ENCODE results near the gene MARK3.

DNA sequence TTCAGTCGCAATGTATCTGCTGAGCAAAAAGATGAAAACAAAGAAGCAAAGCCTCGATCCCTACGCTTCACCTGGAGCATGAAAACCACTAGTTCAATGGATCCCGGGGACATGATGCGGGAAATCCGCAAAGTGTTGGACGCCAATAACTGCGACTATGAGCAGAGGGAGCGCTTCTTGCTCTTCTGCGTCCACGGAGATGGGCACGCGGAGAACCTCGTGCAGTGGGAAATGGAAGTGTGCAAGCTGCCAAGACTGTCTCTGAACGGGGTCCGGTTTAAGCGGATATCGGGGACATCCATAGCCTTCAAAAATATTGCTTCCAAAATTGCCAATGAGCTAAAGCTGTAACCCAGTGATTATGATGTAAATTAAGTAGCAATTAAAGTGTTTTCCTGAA lies 117.7 kb downstream of the MARK3 start:
- TF ChIP-seq CTCF (IDR thresholded peaks at IDR 0.05 in 2 of 3, conservative IDR thresholded peaks at IDR 0.05 in 1 of 3; ENCODE audit: borderline replicate concordance in 1 of 3, insufficient read depth in 1 of 3, low read depth in 2 of 3, low read length in 2 of 3) = no peak
- TF ChIP-seq YY1 (IDR thresholded peaks at IDR 0.05; ENCODE audit: extremely low read depth, insufficient replicate concordance, low read depth, low read length) = no peak
- TF ChIP-seq JUND (IDR thresholded peaks at IDR 0.05) = no peak
- TF ChIP-seq SP1 (IDR thresholded peaks at IDR 0.05; ENCODE audit: low read depth) = no peak
- no peak for TF ChIP-seq SRF (IDR thresholded peaks at IDR 0.05; ENCODE audit: low read depth)
- TF ChIP-seq POLR2A (IDR thresholded peaks at IDR 0.05; ENCODE audit: borderline replicate concordance, extremely low read depth, insufficient read depth, insufficient read length) = no peak
